ENCODE measurements around the gene OXNAD1.

OXNAD1 gene, protein sequence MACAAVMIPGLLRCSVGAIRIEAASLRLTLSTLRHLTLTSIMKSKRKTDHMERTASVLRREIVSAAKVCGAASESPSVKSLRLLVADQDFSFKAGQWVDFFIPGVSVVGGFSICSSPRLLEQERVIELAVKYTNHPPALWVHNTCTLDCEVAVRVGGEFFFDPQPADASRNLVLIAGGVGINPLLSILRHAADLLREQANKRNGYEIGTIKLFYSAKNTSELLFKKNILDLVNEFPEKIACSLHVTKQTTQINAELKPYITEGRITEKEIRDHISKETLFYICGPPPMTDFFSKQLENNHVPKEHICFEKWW

DNA sequence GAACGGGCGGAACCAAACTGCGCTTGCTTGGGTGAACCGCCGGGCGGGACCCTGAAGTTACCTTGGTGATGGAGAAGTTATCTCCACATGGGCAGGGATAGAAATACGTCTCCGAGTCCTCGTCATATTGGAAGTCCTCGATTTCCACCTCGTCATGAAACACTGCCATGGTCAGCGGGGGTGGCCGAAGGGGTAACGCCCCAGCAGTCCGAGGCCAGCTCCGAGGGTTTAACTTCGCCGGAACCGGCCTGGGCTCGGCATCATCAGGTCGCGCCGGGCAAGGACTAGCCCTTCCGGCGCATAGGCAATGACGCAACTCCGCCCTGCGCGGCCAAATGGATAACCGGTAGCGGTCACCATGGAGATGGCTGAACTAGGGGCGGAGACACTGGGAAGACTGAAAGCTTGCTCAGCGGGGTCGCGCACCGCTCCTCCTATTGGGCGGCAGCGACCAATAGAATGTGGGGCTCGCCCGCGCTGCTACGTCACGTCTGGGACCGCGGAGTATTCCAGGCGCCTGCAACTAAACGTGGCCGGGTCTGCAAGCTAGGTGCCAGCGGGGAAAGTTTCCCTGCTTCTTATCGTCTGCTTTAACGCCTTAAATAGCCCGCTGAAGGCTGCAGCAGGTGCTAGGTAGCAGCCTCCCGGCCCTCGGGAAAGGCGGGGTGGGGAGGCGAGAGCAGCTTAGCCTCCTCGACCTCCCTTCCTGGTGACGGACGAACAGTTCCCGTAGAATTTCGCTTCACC lies at the start of gene OXNAD1, which contains the start of gene DPH3:
Gene OXNAD1 (plus strand): TSS at position 505 of the 747 bp plus-strand sequence. CDS start 5,741 bp downstream, outside the sequence.
Gene DPH3 (minus strand): TSS at position 236 of the 747 bp plus-strand sequence. CDS start 67 bp downstream, at position 169.
- DNase-seq: peak; percentile 99

DNA sequence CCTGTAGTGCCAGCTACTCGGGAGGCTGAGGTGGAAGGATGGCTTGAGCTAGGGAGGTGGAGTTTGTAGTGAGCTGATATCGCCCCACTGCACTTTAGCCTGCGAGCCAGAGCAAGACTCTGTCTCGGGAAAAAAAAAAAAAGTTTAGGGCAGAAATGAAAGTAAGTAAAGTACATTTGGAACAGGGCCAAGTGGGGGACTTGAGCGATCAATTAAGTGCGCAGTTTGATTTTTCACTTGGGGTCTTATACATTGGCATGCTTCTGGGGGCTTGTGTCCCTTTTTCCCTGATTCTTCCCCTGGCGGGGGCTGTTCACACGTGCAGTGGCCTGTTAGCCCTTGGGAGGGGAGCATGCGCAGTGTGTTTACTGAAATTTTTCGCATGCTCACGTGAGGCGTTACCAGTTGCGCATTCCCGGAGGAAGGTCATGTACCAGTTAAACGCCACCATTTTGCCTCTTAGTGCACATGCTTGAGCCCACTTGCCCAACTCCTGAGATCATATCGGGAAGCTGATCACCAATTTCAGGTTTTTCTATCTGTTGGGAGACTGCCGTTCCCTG lies 48.6 kb upstream of the OXNAD1 start:
- no peak for DNase-seq

DNA sequence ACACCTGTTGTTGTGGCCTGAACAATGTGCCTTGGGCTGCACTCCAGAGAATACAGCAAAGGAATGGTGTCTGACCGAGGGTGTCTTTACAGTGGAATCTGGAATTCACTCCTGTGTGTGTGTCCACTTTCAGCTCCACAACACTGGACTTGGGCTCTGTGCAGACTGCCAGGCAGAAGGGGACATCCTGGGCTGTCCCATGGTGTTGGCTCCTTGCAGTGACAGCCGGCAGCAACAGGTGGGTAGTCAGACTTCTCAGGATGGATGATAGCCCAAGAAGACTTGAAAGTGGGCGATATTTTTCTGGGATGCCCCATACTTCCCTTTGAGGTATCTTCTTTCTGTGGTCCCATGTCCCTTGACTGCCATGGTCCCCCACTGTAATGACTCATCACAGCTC lies 45.2 kb upstream of the OXNAD1 start:
- no peak for DNase-seq

DNA sequence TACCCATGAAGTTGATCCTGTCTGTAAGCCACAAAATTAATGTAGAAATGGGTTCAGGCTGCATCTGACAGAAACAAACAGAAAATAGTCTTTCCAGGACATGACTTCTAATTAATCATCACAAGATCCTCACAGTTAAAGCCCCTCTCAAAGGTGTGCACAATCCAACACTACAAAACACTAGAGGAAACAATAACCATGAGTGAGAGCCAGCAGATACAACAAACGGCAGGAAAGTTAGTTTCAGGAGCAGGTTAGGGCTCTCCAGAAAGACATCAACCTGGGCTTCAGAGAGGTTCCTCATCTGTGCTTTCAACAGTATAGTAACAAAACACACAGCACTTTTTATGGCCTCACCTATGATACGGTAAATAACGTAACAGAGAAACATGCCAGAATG lies 43.0 kb upstream of the OXNAD1 start:
- DNase-seq: no peak

DNA sequence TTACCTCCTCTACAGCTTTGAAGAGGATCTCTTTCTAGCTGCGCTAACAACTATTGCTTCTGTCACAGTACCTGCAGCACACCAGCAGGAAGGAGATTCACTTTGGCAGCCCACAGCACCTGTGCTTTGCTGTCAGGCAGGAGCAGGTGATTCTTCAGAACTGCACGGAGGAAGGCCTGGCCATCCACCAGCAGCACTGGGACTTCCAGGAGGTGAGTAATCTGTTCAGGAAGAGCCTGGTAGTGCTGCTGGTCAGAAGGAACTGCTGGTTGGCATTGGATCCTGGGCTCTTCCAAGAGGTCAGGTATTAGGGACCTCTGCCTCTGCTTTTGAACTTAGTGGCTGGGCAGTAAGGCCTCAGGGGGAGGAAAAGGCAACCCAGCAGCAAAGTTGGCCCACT lies 42.5 kb upstream of the OXNAD1 start:
- DNase-seq: no peak

DNA sequence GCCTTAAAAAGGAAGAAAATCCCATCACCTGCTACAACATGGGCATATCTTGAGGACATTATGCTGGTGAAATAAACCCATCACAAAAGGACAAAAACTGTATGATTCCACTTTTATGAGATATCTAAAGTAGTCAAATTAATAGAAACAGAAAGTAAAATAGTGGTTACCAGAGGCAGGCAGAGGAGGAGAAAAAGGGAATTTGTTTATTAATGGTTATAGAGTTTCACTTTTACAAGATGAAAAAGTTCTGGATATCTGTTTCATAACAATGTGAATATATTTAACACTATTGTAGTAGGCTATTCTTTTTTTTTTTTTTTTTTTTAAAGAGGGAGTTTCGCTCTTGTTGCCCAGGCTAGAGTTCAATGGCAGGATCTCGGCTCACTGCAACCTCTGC lies 40.7 kb upstream of the OXNAD1 start:
- DNase-seq: no peak

DNA sequence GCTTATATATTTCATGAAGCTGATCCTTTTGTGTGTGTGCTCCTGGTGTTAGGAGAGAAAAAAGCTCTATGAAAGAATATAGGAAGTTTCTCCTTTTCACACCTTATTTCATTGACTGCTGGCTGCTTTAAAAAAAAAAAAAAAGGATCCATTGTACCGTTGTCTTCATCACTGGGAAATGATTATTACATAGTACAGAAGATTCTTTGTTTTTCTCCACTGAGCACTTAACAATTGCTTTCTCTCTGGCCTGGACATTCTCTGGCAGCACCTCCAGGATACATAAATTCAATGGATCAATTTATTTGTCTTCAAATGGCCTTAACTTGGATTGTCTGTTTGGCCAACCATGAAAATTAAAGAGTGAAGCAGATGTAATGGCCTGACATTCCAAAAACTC lies 37.4 kb upstream of the OXNAD1 start:
- DNase-seq: no peak

DNA sequence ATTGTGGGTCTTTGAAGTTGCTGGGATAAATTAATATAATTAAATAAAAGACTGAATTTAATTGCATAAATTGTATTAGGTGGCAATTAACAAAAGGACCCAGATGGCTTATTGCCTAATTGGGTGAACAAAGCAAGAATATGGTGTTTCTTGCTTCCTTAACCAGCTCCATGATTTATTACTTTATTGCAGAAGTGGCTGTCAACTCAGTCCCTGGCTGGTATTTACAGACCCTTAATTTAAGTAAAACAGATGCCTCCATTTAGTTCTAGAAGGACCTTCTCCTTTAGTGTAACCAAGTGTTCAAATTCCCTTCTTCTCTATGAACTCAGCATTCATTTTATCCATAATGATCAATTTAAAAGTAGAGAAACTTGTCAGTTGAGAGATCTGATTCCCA lies 35.3 kb upstream of the OXNAD1 start:
- DNase-seq: no peak

DNA sequence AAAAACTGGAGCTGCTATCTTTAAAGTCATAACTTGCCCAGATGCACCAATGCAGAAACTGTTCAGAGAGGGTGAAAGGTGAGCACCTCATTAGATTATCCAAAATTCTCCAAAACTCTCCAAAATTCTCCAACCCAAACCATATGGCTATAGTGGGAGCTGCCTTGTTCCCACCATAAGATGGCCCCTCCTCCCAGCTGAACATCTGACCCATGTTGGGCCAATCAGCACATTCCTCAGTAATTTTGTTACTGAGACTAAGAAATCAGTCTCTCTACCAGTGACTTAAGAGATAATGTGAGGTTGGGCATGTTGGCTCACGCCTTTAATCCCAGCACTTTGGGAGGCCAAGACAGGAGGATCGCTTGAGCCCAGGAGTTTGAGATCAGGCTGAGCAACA lies 33.0 kb upstream of the OXNAD1 start:
- DNase-seq: no peak

DNA sequence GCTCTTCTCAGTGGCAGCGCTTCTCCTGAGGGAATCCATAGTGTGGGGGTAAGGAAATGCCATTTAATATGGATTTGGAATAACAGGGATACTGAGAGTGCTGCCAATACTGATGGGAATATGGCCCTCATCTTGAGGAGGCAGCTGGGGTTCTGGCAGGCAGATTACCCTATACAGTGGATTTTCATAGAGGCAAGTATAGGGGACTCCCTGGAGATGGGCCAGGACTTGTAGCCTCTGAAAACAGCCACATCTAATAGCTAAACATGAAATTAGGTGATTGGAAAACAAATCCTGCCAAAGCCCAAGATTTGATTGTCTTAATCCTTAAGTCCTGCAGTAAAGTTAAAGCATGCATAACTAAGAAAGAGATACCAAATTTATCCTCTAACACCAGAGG lies 31.2 kb upstream of the OXNAD1 start:
- no peak for DNase-seq

DNA sequence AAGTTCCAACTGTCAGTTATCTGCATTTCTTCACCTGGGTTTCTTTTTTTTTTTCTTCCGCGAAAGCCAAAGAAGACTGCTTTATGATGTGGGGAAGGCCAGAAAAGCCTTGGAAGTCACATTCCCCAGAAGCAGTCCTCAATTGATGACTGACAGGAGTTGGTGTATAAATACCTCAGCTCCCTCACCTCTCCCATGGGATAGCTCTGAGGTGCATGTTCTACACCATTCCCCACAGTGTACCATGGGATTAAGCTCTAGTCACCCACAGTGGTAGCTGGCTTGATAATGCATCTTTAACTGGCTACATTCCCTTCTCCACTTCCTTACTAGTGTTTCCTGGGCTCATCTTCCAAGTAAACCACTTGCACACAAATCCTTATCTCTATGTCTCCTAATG lies 30.7 kb upstream of the OXNAD1 start:
- no peak for DNase-seq

DNA sequence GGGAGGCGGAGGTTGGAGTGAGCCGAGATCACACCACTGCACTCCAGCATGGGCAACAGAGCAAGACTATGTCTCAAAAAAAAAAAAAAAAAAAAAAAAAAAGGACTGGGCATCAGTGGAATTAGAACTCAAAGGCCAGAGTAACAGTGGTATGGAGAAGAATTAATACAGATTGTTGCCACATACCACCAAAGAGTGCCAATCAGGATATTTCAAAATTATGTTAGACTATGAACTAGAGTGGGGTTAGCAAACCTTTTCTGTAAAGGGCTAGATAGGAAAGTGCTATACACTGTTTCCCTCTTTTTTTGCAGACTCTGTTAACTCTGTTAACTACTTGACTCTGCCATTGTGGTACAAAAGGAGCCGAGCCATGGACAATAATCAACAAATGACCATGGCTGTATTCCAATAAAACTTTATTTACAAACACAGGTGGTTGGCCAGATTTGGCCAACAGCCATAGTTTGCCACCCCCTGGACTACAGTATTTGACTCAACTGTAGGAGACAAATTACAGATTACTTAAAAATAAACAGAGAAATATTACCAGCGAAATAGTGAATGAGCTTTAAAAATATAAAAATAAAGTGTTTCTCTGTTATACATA lies 28.9 kb upstream of the OXNAD1 start:
- no peak for DNase-seq

DNA sequence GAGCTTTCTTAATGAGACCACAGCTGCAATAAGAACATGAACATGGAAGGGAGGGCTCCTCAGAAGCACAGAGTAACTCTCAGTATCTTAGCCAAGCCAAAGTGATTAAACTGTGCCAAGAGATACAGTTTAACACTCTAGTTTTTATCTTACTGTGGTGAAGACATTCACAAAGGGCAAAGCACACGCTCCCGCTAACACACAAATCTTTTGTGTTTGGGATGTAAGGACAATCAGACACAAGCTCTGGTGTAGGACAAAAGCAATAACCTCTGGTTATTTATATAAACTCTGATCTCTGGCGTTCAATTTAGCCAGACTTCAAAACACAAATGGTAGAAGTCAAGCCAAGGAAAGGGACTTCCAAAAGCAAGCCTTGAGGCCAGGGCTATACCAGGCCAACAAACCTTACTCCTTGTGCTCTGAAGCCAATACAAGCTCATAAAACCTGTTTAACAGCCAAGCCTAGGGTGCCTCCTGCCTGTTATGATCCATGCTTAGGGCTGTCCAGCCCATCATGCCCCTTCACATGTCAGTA lies 28.1 kb upstream of the OXNAD1 start:
- DNase-seq: no peak

DNA sequence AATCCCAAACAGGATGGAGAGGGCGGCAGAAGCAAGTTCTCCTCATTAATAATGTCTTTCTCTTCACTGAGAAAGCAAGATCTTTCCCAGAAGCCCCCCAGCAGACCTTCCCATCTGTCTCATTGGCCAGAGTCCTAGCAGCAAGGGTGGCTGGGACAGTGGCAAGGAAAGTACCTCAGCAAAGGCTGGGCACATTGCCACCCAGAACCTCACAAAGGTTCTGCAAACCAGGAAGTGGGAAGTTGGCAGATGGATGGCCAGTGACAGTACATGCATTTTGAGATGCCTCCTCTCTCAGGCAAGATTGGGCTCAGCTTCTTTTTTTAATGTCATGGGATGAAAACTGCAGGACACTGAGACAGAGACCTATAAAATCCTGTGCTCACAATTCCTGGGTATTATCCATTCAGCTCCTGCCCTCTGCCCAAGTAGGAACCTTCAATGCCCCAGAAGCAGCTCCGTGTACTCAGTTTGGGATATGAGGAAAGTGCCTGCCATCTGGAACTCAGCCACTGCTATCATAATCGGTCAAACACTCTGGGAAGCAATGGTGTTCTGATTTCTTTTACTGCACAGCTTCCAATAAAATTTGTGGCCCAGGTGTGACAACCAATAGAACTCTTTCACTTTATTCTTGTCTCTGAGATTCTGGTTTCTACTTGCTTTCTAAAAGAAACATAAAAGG lies 25.8 kb upstream of the OXNAD1 start:
- no peak for DNase-seq

DNA sequence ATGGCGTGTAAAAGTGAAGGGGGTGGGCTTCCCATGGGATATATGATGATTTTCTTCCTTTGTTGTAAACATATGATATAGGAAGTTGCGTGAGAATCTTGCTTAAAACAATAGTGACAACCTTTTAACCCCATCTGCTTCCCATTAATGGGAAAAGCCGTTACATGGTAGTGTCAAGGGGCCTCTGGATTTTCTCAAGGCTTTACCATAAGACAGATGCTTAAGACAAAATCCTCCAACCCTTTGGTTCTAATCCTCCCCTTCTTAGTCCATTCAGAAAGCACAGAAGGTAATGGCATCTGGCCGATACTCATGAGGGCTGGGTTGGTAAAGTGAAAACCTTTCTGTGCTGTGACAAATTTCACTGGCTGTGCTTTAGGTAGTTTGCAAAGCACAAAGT lies 25.2 kb upstream of the OXNAD1 start:
- no peak for DNase-seq

DNA sequence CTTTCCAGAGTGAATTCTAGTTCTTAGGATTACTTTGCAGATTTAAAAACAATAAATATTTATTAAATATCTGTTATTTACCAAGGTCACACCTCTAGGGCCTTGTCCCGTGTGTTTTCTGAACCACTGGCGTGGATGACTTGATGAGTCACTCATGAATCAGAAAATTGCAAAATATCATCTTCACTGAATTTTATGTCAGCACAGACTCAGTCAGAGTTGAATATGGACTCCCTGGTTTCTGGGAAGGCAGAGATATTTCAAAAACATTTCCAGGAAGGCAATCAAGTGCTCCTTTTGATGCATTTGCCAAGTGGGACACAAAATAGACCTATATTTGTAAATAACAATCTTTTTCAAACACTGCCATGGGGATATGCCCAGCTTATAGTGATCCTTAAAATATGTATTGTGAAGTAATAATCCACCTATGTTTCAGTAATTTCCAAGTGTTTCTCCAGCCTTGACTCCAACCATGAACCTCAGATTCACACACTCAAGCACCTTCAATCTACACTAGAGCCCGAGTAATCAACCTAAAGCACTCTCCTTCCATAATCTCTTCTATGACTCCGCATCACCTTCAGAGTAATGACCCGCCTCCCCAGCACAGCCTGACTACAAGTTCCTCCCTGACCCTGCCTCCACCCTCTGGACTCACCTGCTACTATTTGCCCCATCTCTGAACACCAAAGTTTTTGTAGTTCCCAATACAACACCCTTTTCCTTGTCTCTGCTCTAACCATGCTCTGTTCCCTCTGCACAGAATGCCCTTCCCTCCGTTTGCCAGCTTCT lies 24.6 kb upstream of the OXNAD1 start:
- no peak for DNase-seq

DNA sequence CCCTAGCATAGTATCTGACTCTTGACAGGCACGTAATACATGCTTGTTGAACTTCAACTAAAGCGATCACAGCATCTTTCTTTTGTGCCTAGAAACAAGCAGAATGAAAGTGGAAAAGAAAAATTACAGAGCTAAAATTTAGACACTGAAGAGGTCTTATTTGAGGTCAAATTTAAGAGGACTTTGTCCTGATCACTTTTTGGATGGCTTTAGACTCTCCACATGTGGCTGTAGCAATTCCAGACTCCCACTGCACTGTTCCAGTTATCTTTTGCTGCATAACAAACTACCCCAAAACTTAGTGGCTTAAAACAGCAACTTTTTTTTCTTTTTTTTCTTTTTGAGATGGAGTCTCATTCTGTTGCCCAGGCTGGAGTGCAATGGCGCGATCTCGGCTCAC lies 23.8 kb upstream of the OXNAD1 start:
- no peak for DNase-seq

DNA sequence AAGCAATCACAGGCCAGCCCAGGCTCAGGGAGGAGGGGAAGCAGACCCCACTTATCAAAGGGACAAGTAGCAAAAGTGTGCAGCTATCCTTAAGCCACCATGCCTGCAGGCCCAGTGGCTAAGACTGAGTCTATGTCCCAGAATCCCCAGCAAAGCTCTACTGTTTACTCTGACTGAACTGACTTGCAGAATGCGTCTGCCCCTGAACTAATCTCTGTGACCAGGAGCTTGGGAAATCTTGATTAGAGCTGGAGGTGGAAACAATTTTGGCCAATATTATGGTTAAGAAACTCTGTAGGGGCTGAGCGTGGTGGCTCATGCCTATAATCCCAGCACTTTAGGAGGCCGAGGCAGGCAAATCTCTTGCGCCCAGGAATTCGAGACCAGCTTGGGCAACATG lies 22.8 kb upstream of the OXNAD1 start:
- no peak for DNase-seq

DNA sequence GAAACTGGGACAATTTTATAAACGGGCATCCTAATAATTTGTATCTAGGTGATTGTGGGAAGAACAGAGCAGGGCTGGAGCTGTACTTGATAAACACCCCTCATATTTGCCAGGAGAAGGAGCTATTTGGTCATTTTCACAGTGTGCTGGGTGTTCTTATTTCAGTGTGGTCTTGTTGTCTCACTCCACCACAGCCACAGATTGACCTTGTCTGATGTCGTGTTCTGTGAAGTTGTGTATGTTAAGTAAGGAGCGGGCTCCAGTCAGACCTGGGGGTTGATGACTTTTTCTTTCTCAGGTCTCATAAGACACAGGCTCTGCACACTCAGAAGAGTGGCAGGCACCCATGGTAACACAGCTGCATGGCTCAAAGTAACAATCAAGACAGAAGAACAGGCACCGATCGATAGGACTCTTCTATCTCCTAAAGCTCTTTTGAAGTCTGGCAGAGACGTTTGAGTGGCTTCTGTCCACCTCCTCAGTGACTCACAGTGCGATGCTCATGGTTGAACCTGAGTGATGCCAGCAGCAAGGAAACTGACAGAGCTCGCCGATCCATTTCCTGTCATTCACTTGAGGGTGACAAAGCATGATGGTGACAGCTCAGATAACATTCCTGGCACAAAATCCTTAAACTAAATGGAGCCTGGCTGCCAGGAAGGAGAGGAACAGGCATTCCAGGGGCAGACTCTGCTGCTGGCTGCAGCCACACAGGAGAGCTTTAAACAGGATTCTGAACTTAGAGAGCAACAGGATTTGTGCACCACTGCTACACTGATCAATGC lies 21.1 kb upstream of the OXNAD1 start:
- no peak for DNase-seq

DNA sequence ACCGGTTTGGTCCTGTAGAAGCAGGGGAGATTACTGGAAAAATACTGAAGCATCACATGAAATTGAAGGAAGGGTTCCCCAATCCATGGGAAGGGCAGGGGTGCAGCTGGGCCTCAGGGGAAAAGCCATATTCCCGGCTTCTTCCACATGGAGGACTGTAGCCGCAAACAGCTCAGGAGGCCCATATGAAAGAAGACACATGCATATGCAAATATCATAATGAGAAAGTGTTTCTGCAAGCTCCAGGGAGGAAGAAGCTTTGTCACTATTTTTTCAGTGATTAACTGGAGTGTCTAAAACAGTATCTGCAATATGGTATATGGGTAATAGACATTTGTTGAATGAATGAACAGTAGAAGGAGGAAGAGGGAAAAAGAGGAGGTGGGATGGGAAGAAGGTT lies 19.4 kb upstream of the OXNAD1 start:
- DNase-seq: no peak

Measured in activated CD4-positive, alpha-beta T cell treated with anti-CD3 and anti-CD28 coated beads for 4 hours (primary cell).